PFSK-1 (cell line): Measurements from ENCODE around the gene DLG4.

Source experiments
- FOXP2 ChIP-seq: optimal IDR thresholded peaks from 2 replicates; pipeline ENCODE3; 2011; ENCODE audit warnings: borderline replicate concordance, control low read depth, inconsistent platforms; ENCODE audit not compliant: insufficient read depth; ENCODE audit errors: extremely low read length, extremely low read depth
- POLR2AphosphoS5 ChIP-seq: IDR thresholded peaks from 2 replicates; pipeline ENCODE4 v1.6.1; 2012; ENCODE audit warnings: low read depth, mild to moderate bottlenecking, control low read depth, low read length, moderate library complexity
- REST ChIP-seq, 2 experiments: IDR thresholded peaks; 2 replicates each; pipeline versions ENCODE4 v1.6.1 to v1.8.0; 2011 to 2012; ENCODE audit warnings: low read depth in 2 of 2, low read length in 2 of 2, control low read depth in 1 of 2, inconsistent platforms in 1 of 2, mild to moderate bottlenecking in 1 of 2, moderate library complexity in 1 of 2; ENCODE audit not compliant: insufficient read depth in 1 of 2
- SIN3A ChIP-seq: IDR thresholded peaks from 2 replicates; pipeline ENCODE4 v1.6.1; 2012; ENCODE audit warnings: mild to moderate bottlenecking, low read length, moderate library complexity, borderline replicate concordance; ENCODE audit not compliant: insufficient read depth
- TAF1 ChIP-seq: IDR thresholded peaks from 2 replicates; pipeline ENCODE4 v1.6.1; 2012; ENCODE audit warnings: low read length, control low read depth, borderline replicate concordance; ENCODE audit not compliant: insufficient read depth

The DLG4 gene

GRCh38 chr17:7186241-7186640 is 33.4 kb downstream of the DLG4 start:
- TF ChIP-seq TAF1 (no peak), POLR2AphosphoS5 (0 out of 2 replicates have a peak, but pooled peaks have one; percentile 11)

DNA sequence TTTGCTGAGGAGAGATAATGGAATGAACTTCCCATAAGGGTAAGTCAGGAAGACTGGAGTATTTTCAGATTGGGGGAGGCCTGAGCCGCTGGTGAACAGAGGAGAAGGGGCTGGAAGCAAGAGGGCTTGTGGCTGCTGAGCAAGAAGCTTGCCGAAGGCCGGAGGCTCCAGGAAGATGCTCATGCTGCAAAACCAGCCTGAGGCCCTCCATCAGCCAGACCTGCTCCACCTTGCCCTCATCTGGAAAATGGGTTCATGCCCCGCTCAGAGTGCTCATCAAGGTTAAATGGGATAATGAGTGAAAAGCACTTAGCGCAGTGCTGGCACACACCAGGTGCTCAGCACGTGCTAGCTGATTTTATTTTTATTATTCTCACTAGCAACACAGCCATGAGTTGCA is 35.0 kb downstream of the DLG4 start:
- TF ChIP-seq SIN3A (no peak), POLR2AphosphoS5 (no peak), TAF1 (no peak), REST (IDR thresholded peaks at IDR 0.05; ENCODE audit: insufficient read depth in 1 of 2, low read depth in 2 of 2, low read length in 2 of 2) (no peak), FOXP2 (no peak)

- no peak for TF ChIP-seq TAF1
- no peak for TF ChIP-seq SIN3A
- no peak for TF ChIP-seq FOXP2
- no peak for TF ChIP-seq POLR2AphosphoS5
- TF ChIP-seq REST (IDR thresholded peaks at IDR 0.05; ENCODE audit: insufficient read depth in 1 of 2, low read depth in 2 of 2, low read length in 2 of 2) = no peak
Measured at GRCh38 chr17:7184091-7184488, 35.5 kb downstream of the DLG4 start.

- TF ChIP-seq SIN3A (no peak), REST (IDR thresholded peaks at IDR 0.05; ENCODE audit: insufficient read depth in 1 of 2, low read depth in 2 of 2, low read length in 2 of 2) (no peak), TAF1 (no peak), POLR2AphosphoS5 (no peak), FOXP2 (no peak)
Measured at GRCh38 chr17:7183433-7184090, 36.1 kb downstream of the DLG4 start.

- TF ChIP-seq TAF1 (no peak), REST (IDR thresholded peaks at IDR 0.05; ENCODE audit: insufficient read depth in 1 of 2, low read depth in 2 of 2, low read length in 2 of 2) (no peak)
Measured at GRCh38 chr17:7179317-7180254, 40.0 kb downstream of the DLG4 start, which contains the start of gene ASGR1. ASGR1 (minus strand) TSS chr17:7179370; CDS start chr17:7178563, 807 bp downstream.
